Activated CD4-positive, alpha-beta memory T cell treated with anti-CD3 and anti-CD28 coated beads, Interleukin-2, amount 10 ng/mL, durations not matched to agents 7 days and 5 days (primary cell): ENCODE measurements around the gene CNPY2. TPM values are rescaled to one million over a fixed set of nuclear protein-coding genes. Genes with fewer than 3 reads are reported as not detected.

Source experiments
- CTCF ChIA-PET: fragments of 350-600 bp; sonication (Branson Sonifier 250); formaldehyde crosslinking; loops from one replicate; lab custom pipeline; 2021; ENCODE audit warnings: antibody characterized with exemption, inconsistent platforms; lab: Charles Lee
- POLR2A ChIA-PET: fragments of 350-600 bp; sonication (Branson Sonifier 250); formaldehyde crosslinking; loops from one replicate; lab custom pipeline; 2021; ENCODE audit warnings: antibody characterized with exemption; lab: Charles Lee
- DNase-seq: peaks from one replicate; pipeline ENCODE4 v3.0.0-alpha.2; 2020
- H3K27ac Mint-ChIP-seq: one replicate; pipeline ENCODE4 v1.8.0; 2021; ENCODE audit warnings: mild to moderate bottlenecking, mixed read lengths
- H3K27me3 Mint-ChIP-seq: one replicate; pipeline ENCODE4 v1.8.0; 2021; ENCODE audit warnings: mixed read lengths
- H3K36me3 Mint-ChIP-seq: one replicate; pipeline ENCODE4 v1.8.0; 2021; ENCODE audit warnings: low read depth, mixed read lengths
- H3K4me1 Mint-ChIP-seq: one replicate; pipeline ENCODE4 v1.8.0; 2021; ENCODE audit warnings: mixed read lengths
- H3K4me3 Mint-ChIP-seq: one replicate; pipeline ENCODE4 v1.8.0; 2021; ENCODE audit warnings: mild to moderate bottlenecking, mixed read lengths
- H3K9me3 Mint-ChIP-seq: one replicate; pipeline ENCODE4 v1.8.0; 2021; ENCODE audit warnings: mixed read lengths
- total RNA-seq, 2 experiments: library from RNA; stranded (reverse); gene quantifications; one replicate each; pipeline ENCODE4 v1.2.3, GENCODE V29; 2021

Gene CNPY2
- total RNA-seq, 2 experiments from 2014 or later, result 95.0 to 99.3 TPM

DNA sequence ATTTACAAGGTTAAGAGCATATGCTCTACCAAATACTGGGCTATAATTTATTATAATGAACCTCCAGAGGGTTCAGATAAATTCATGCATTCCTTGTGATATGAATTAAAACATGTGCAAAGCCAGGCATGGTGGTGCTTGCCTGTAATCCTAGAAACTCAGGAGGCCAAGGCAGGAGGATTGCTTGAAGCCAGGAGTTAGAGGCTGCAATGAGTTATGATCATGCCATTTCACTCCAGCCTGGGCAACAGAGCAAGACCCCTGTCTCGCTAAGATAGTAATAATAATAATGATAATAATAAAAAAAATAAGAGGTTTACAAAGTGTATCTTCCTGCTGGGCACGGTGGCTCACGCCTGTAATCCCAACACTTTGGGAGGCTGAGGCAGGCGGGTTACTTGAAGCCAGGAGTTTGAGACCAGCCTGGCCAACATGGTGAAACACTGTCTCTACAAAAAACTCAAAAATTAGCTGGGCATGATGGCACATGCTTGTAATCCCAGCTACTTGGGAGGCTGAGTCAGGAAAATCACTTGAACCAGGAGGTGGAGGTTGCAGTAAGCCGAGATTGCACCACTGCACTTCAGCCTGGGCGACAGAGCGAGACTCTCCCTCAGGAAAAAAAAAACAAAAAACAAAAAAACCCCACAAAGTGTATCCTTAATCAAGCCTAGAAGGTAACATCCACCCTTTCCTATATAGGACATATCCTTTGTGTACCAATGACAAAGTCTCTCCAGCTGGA is 8.4 kb downstream of the CNPY2 start:
- no peak for DNase-seq
- CTCF ChIA-PET, result no interaction called here
- H3K36me3 Mint-ChIP-seq, result peaks cover 24% of the 10 kb centered on the region
- H3K4me1 Mint-ChIP-seq, result peaks cover under 1% of the 10 kb centered on the region
- no peaks in the 10 kb centered on the region for H3K9me3 Mint-ChIP-seq
- no peak overlapping the region for H3K4me3 Mint-ChIP-seq
- H3K27me3 Mint-ChIP-seq, result no peaks in the 10 kb centered on the region
- POLR2A ChIA-PET, result interaction anchor here (3.9 kb wide), 1 partner anchor 52 kb away, joined by 16 read pairs; the partner anchor contains the start of gene STAT2
- no peak overlapping the region for H3K27ac Mint-ChIP-seq

DNA sequence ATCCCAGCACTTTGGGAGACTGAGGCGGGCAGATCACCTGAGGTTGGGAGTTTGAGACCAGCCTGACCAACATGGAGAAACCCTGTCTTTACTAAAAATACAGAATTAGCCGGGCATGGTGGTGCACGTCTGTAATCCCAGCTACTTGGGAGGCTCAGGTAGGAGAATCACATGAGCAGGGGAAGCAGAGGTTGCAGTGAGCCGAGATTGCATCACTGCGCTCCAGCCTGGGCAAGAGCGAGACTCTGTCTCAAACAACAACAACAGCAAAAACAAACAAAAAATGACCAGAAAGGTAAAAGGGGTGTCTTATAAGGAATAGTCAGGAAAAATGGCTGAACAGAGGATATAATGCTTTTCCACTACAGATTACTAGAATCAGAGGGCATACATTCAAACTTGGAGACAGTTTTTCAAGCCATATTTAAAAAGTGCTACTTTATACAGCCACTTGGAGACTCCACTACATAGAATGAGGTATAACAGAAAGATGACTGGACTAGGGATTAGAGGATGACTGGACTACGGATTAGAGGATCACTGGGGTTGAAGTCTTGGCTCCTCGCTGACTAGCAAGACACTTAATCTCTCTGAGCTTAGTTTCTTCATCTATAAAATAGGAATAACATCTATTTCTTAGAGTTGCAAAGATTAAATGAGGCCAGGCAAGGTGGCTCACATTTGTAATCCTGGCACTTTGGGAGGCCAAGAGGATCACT is 10.8 kb downstream of the CNPY2 start:
- ChIA-PET POLR2A (interaction anchor here (0.9 kb wide), 1 partner anchor 11 kb away, joined by 3 read pairs; the partner anchor contains the start of gene CNPY2), CTCF (interaction anchor here (0.5 kb wide), 1 partner anchor 8 kb away, joined by 3 read pairs; no protein-coding TSS in a partner anchor)
- Mint-ChIP-seq H3K4me1 (peaks cover 19% of the 10 kb centered on the region), H3K27ac (no peak overlapping the region), H3K27me3 (no peaks in the 10 kb centered on the region), H3K9me3 (no peaks in the 10 kb centered on the region), H3K4me3 (no peak overlapping the region), H3K36me3 (peaks cover 10% of the 10 kb centered on the region)
- DNase-seq, result no peak

DNA sequence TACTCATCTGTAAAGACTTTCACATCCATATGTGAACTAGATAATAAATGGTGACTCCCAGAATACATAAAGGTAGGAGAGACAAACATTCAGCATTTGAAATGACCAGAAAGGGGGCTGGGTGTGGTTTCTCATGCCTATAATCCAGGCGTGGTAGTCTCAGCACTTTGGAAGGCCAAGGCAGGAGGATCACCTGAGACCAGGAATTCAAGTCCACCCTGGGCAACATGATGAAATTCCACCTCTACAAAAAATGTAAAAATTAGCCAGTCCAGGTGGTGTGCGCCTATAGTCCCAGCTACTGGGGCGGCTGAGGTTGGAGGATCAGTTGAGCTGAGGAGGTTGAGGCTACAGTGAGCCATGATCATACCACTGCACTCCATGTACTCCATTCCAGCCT is 11.5 kb downstream of the CNPY2 start:
- POLR2A ChIA-PET, result interaction anchor here (0.9 kb wide), 1 partner anchor 12 kb away, joined by 3 read pairs; the partner anchor contains the start of gene CNPY2
- H3K27ac Mint-ChIP-seq, result no peak overlapping the region
- no peak for DNase-seq
- CTCF ChIA-PET, result interaction anchor here (0.5 kb wide), 1 partner anchor 9 kb away, joined by 3 read pairs; no protein-coding TSS in a partner anchor
- peaks cover 19% of the 10 kb centered on the region for H3K4me1 Mint-ChIP-seq
- H3K36me3 Mint-ChIP-seq, result peaks cover 5% of the 10 kb centered on the region
- H3K4me3 Mint-ChIP-seq, result no peak overlapping the region
- no peaks in the 10 kb centered on the region for H3K27me3 Mint-ChIP-seq
- no peaks in the 10 kb centered on the region for H3K9me3 Mint-ChIP-seq

DNA sequence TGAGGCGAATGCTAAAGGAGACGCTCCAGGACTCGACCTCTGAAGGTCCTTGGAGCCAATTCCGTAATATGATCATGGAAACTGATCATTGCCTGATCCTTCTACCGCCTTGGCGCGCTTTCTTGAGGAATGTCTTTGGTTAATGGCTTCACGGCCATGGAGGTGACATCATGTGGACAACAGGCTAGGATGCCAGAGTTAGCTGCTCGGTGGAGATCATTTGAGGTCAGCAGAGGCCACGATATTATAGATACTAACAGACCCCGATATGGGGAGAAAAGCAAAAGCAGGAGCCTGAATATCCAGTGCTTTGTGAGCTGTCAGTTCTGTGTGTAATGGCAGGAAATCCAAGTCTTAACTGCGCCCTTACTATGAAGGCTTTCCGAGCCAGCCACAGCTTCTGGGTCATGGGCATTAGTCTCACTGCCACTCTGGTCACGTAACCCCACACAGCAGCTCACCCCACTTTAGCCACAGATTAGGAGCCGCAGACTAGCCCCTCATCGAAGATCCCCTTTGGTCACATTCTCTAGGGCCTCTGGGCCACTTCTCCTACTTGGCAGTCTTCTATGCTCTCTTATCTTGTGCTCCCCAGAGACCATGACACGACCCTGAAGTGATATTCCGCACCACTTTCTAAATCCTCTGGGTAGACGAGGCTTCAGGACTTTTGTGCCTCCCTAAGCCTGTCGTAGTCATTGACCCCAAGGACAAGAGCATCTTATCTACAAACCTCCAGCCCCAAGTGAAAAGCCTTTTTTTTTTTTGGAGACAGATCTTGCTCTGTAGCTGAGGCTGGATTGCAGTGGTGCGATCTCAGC is 14.9 kb downstream of the CNPY2 start:
- Mint-ChIP-seq H3K27me3 (no peaks in the 10 kb centered on the region), H3K9me3 (no peaks in the 10 kb centered on the region), H3K4me1 (peaks cover 50% of the 10 kb centered on the region), H3K36me3 (peaks cover 29% of the 10 kb centered on the region), H3K27ac (peak overlapping the region; percentile 84), H3K4me3 (peak overlapping the region; percentile 95)
- CTCF ChIA-PET, result interaction anchor here (0.6 to 1.6 kb wide), 8 partner anchors 20 to 976 kb away, joined by 3 to 6 read pairs (median 4); partner anchors contain the start of genes ANKRD52, COQ10A and SMARCC2
- POLR2A ChIA-PET, result interaction anchor here (1.1 to 3.9 kb wide), 6 partner anchors 10 to 197 kb away, joined by 3 to 35 read pairs (median 7); partner anchors contain the start of genes COQ10A, IL23A and PA2G4
- DNase-seq, result no peak

DNA sequence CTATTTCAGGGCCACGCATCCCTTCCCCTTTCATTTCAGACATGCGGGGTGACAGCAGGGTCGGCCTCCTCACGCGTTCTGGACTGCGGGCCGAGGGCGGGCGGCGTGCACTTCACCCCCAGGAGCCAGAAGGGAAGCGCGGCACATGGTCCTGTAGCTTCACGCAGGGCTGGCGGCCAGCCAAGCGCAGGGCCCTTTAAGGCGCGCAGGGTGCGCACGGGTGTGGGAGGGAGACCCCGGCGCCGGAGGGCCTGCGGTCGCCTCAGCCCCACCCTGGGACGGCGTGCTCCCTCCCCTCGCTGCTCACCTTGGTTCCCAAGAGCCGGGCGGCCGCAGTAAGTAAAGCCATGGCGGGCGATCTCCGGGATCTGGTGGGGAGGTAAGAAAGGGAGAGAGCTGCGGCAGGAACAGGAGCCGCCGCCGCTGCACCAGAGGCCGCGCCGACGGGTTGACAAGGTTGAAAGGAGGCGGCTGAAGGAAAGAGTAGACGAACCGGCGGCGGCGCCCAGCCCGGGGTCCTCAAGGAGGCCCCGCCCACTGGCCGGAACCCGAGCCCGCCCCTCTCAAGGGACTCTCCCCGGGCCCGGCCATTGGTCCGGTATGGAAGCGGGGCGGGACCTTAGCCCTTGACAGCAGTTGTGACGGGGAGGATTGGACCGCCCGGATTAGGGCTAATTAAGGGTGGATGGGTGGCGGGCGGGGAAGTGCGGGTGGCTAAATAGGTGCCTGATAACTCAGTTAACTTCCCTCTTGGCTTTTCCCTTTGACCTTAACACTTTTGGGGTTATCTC is 15.7 kb downstream of the CNPY2 start, which contains the start of gene CS:
Gene CS, minus strand, starts transcription at position 478 of the 791 bp plus-strand sequence. Its CDS starts 129 bp downstream, at position 349.
- Mint-ChIP-seq H3K9me3 (no peaks in the 10 kb centered on the region), H3K27ac (peak within 1 kb of the TSS; percentile 84), H3K4me3 (peak within 1 kb of the TSS; percentile 95), H3K4me1 (peaks cover 50% of the 10 kb centered on the region), H3K36me3 (peaks cover 26% of the 10 kb centered on the region), H3K27me3 (no peaks in the 10 kb centered on the region)
- peak; percentile 99 for DNase-seq
- ChIA-PET POLR2A (interaction anchor here (0.6 to 3.9 kb wide), 18 partner anchors 10 to 470 kb away, joined by 3 to 35 read pairs (median 4); partner anchors contain the start of genes BAZ2A, COQ10A, IL23A and PA2G4), CTCF (interaction anchor here (0.8 to 1.6 kb wide), 7 partner anchors 10 to 150 kb away, joined by 3 to 6 read pairs (median 4); partner anchors contain the start of genes ANKRD52, COQ10A, RNF41 and SMARCC2)

DNA sequence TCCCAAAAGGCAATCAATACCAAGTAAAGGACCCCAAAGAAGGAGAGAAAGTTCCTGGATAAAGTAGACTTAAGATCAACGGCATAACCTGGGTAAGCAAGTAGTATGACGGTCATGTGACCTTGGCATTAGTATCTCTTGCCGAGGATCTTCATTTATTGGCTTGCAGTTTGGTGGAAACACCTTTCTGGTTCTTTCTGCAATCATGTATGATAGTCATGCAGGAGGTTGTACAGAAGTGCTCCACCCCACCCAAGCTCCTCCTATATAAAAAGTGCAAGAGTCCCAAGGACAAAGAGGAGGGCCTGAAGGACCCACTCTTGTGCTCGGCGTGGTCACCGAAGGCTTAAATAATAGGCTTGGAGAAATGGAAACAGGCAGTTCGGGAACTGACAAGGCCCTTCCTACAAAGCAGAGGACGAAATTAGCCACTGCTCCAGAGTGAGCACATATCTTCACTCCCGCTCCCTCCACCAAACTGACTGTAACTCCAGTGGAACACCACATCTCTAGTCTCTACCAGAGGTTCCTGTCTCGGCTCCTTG is 16.4 kb downstream of the CNPY2 start:
- Mint-ChIP-seq H3K4me3 (peak overlapping the region; percentile 95), H3K9me3 (no peaks in the 10 kb centered on the region), H3K36me3 (peaks cover 23% of the 10 kb centered on the region), H3K4me1 (peaks cover 51% of the 10 kb centered on the region), H3K27me3 (no peaks in the 10 kb centered on the region), H3K27ac (peak overlapping the region; percentile 84)
- ChIA-PET CTCF (interaction anchor here (0.6 to 1.6 kb wide), 8 partner anchors 9 to 1301 kb away, joined by 3 to 6 read pairs (median 3); partner anchors contain the start of genes ANKRD52, COQ10A and RNF41), POLR2A (interaction anchor here (0.6 to 3.9 kb wide), 21 partner anchors 11 to 469 kb away, joined by 3 to 35 read pairs (median 3); partner anchors contain the start of genes BAZ2A, COQ10A, IL23A and MYL6B)
- DNase-seq, result peak; percentile 35

DNA sequence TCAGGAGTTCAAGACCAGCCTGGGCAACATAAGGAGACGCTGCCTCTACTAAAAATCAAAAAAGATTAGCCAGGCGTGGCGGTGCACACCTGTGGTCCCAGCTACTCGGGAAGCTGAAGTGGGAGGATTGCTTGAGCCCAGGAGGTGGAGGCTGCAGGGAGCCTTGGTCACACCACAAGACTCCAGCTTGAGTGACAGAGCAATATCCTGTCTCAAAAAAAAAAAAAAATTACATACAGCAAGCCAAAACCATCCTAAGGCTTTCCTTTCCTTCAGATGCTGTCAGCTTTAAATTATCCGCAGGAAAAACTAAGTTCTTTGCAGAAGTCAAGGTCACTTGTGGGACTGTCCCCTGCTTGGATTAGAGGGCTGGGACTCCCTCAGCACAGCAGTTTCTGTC is 17.0 kb downstream of the CNPY2 start:
- ChIA-PET CTCF (interaction anchor here (0.6 to 1.6 kb wide), 6 partner anchors 9 to 1301 kb away, joined by 3 to 5 read pairs (median 3); partner anchors contain the start of gene RNF41), POLR2A (interaction anchor here (0.6 to 3.9 kb wide), 20 partner anchors 12 to 469 kb away, joined by 3 to 35 read pairs (median 4); partner anchors contain the start of genes BAZ2A, COQ10A, MYL6B and PA2G4)
- no peak for DNase-seq
- H3K4me3 Mint-ChIP-seq, result peak overlapping the region; percentile 95
- H3K27me3 Mint-ChIP-seq, result no peaks in the 10 kb centered on the region
- H3K4me1 Mint-ChIP-seq, result peaks cover 51% of the 10 kb centered on the region
- H3K9me3 Mint-ChIP-seq, result no peaks in the 10 kb centered on the region
- H3K27ac Mint-ChIP-seq, result peak overlapping the region; percentile 84
- peaks cover 25% of the 10 kb centered on the region for H3K36me3 Mint-ChIP-seq

DNA sequence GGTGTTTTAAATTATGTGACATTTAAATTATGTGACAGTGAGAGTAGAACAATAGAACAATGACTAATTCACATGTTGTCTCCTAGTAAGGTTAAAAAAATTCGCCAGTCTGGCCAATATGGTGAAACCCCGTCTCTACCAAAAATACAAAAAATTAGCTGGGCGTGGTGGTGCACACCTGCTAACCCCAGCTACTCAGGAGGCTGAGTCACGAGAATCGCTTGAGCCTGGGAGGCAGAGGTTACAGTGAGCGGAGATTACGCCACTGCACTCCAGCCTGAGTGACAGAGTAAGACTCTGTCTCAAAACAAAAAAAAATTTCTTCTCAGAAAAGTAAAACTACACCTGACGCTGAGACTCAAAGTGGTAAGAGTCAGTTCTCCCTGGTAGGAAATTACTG is 18.4 kb downstream of the CNPY2 start:
- Mint-ChIP-seq H3K4me1 (peaks cover 54% of the 10 kb centered on the region), H3K36me3 (peaks cover 32% of the 10 kb centered on the region), H3K4me3 (no peak overlapping the region), H3K27ac (peak overlapping the region; percentile 31), H3K27me3 (no peaks in the 10 kb centered on the region), H3K9me3 (no peaks in the 10 kb centered on the region)
- ChIA-PET CTCF (no interaction called here), POLR2A (interaction anchor here (2.3 kb wide), 1 partner anchor 36 kb away, joined by 17 read pairs; the partner anchor contains the start of gene PAN2)
- no peak for DNase-seq

DNA sequence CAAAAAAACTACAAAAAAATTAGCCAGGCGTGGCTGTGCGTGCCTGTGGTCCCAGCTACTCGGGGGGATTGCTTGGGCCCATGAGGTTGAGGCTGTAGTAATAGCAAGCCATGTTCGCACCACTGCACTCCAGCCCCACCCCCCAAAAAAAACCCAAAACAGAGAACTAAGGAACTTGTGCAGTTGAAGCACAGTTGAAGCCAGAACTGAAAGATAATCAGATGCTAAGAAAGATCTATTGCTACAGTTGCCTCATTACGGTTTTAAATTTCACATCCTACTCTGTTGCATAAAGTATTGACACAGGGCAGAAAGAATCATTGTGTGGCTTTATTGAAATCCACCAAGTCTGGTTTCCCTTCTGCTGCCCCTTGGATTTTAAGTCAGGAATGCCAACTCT is 19.5 kb downstream of the CNPY2 start:
- H3K36me3 Mint-ChIP-seq, result peaks cover 34% of the 10 kb centered on the region
- no peaks in the 10 kb centered on the region for H3K9me3 Mint-ChIP-seq
- no peak for DNase-seq
- ChIA-PET POLR2A (no interaction called here), CTCF (no interaction called here)
- H3K27me3 Mint-ChIP-seq, result no peaks in the 10 kb centered on the region
- no peak overlapping the region for H3K4me3 Mint-ChIP-seq
- no peak overlapping the region for H3K27ac Mint-ChIP-seq
- H3K4me1 Mint-ChIP-seq, result peaks cover 50% of the 10 kb centered on the region

DNA sequence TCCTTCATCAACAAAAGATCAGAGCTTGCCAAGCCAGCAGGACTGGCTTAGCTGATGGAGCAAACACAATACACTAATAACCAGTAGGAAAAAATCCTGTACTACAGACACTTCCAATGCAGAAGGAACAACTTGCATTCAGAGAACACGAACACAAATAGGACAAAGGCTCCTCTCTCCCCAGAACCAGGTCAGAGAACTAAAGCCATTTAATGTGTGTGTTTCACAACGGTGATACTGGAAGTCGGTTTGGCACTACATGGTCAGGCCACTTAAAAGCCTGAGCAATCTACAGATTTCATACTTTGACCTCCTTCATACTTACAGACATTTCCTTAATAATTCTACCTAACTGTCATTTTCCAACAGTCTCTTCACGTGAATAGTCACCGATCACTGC is 22.0 kb downstream of the CNPY2 start:
- no peaks in the 10 kb centered on the region for H3K27me3 Mint-ChIP-seq
- H3K4me1 Mint-ChIP-seq, result peaks cover 52% of the 10 kb centered on the region
- CTCF ChIA-PET, result interaction anchor here (0.7 to 1.8 kb wide), 2 partner anchors 34 to 170 kb away, joined by 3 to 5 read pairs; no protein-coding TSS in a partner anchor
- H3K4me3 Mint-ChIP-seq, result no peak overlapping the region
- peaks cover 48% of the 10 kb centered on the region for H3K36me3 Mint-ChIP-seq
- no peak overlapping the region for H3K27ac Mint-ChIP-seq
- no peaks in the 10 kb centered on the region for H3K9me3 Mint-ChIP-seq
- POLR2A ChIA-PET, result no interaction called here
- DNase-seq, result no peak
